Measurements from ENCODE around the gene LRRC2.
"Not testable (repeated sequence)": the region's sequence is repeated elsewhere in the genome, so short reads cannot be mapped to it uniquely, and the experiment has no call there.

The LRRC2 gene

GRCh38 chr3:46566040-46566641, at the start of gene LRRC2:
Gene LRRC2, minus strand, starts transcription at chr3:46566302. Its CDS starts 14,711 bp downstream, at chr3:46551591.
- DNase-seq = peak in 1 of 2 donors; percentile 26

DNA sequence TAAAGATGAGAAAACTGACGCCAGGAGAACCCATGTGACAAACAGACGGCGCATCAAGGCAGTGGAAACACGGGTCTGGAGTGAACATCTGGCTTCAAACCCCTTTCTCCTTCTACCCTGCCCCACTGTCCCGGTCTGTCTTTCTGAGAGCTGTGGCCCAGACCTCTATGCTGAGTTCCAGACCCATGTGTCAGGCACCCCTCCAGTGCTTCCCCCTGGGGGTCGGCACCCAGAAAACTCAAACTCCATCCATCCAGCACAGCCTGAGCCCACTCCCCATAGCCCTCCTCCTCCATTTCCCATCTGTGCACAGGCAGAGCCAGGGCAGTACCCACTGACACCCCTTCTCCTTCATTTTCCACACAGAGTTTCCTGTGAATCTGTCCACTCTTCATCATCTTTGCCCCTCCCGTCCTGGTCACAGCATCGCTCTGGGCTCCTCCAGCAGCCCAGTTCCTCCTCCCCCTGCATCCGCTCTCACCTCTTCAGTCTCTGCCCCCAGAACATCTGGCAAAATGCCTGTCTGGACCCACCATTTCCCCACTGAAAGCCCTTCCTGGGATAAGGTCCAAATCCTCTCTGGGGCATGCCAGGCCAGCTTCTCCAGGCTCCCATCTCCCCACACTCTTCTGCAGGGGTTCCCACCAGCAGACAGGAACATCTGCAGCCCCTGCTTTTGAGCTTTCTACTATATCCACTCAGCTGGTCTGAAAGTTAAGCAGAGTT, 49.1 kb upstream of the LRRC2 start:
- no peak for DNase-seq

DNA sequence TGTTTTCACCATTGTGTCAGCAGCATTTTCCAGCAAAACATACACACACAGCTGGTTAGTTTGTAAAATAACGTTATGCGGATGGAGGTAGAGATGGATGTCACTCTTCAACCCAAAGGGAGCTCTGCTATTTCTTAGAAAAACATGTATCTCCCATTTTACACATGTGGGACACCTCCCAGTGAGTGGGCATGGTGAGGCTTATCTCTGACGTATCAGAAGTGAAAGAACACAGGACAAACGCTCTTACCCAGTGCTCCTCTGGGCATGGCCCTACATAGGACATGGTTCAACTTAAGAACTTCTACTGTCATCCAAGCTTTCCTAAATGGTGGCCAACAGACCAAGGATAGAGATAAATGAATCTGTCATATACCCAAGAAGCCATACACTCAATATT, 48.3 kb upstream of the LRRC2 start:
- no peak for DNase-seq

DNA sequence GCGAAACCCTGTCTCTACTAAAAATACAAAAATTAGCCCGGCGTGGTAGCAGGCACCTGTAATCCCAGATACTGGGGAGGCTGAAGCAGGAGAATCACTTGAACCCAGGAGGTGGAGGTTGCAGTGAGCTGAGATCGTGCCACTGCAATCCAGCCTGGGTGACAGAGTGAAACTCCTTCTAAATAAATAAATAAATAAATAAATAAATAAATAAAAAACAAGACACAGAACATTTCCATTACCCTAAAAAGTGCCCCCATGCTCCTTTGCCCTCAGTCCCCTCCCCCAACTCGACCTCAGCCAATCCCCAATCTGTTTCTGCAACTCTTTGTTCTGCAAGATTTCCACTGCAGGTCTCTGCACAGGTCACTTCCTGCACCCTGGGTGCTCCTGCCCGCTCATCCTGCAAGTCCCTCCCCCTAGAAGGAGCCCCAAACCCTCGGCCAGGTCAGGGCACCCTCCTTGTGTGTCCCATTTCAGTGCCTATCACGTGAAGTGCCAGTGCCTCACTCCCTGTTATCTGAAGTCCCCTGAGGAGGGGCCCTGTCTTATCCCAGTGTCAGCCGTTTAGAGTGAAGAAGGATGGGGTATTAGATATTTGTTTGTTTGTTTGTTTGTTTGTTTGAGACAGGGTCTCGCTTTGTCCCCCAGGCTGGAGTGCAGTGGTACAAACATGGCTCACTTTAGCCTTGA, 47.4 kb upstream of the LRRC2 start:
- no peak for DNase-seq

GRCh38 chr3:46612324-46612723, 46.2 kb upstream of the LRRC2 start, which contains the start of gene FAM240A:
Gene FAM240A, plus strand, starts transcription at chr3:46612525. Its CDS starts 159 bp downstream, at chr3:46612684.
- DNase-seq = no peak

DNA sequence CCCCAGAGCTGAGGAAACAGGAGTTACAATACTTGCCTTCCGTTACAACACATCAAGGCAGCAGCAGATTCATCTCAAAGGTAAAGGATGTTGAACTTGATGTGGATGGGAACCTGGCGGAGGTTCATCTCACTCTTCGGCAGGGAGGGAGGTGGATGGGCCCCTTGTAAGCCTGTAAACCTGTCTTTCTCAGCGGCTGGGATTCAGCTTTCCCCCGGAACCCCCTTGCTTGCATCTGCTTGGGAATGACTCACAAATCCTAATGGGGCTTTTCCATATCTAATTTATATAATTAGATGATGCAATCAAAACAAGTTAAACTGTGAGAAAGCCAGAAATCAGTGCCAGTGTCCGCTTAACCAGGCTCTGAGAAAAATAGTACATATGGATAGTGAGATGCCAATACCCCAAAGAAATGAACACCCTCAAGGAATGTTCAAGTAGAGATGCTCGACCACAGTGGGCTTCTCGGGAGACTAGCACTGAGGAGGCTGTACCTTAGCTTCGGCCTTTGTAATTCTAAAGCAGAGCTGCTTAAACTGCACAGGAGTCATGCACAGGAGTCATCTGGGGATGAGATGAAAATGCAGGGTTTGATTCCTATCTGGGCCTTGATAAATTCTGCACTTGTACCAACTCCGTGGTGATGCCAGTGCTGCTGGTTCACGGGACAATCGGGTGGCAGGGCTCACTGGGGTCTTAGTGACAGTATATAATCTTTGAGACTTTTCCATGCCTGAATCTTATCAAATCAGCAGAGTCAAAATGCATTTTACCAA, 44.0 kb upstream of the LRRC2 start:
- DNase-seq = no peak

- DNase-seq = no peak
These were observed 43.2 kb upstream of the LRRC2 start for GRCh38 chr3:46609212-46609721.

DNA sequence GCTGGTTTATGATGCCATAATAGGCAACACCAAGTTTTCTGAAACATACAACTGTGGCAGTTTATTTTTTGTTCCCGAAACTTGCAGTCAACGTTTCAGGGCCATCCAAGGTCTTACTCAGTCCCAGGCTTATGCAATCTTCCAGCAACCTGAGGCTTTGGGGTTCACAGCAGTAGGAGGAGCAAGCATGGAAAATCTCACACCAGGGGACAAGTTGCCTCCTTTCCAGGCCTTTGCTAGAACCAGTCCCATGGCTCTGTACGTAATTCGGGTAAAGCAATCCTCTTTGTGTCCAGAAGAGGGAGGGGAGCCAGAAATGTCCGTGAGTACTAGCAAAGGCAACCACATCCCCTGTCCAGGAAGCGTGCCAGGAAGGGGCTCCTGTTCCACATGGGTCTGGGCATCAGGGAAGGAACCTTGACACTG, 41.5 kb upstream of the LRRC2 start:
- DNase-seq = no peak

- DNase-seq = no peak
These were observed 38.0 kb upstream of the LRRC2 start for GRCh38 chr3:46604127-46604526.

DNA sequence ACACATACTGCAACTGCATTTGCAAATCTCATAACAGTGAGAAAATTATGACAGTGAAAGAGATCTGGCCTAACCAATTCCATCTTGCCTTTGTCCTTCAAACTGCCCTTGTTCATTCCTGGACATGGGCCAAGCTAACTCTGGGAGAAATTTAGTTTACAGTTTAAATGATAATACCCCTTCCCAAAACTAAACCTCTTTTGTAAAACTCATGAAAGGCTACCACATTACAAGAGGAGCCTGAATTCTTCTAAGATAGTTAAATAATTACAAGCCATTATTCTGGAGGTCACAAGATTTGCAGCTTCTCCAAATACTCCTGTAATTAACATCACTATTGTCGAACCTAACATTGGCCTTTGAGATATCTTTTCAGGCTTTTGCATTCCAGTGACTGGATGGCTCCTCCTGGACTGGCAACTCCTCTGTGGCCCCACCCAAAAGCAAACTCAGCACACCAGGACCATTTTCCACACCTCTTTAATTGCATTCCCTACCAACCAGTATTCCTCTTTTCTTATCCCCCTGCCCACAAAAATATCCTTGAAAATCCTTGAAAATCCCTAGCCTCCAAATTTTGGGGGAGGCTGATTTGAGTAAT, 37.4 kb upstream of the LRRC2 start:
- no peak for DNase-seq

GRCh38 chr3:46599590-46599989, 33.5 kb upstream of the LRRC2 start:
- no peak for DNase-seq

- no peak for DNase-seq
These were observed 29.8 kb upstream of the LRRC2 start for GRCh38 chr3:46595819-46596314.

GRCh38 chr3:46594723-46595122, 28.6 kb upstream of the LRRC2 start:
- DNase-seq = no peak

DNA sequence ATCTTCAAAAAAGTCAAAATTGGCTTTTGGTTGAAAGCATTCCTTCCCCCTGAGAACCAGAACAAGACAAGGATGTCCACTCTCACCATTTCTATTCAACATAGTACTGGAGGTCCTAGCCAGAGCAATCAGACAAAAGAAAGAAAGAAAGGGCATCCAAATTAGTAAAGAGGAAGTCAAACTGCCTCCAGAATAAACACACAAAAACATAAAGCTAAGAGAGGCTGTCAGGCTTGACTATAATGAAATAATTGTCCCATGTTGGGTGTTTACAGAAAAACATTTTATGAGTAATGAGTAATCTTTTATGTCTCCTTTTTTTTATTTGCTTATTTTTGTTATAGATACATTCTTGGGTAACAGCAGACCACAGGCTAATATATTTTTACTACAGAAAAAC, 27.9 kb upstream of the LRRC2 start:
- DNase-seq = no peak

DNA sequence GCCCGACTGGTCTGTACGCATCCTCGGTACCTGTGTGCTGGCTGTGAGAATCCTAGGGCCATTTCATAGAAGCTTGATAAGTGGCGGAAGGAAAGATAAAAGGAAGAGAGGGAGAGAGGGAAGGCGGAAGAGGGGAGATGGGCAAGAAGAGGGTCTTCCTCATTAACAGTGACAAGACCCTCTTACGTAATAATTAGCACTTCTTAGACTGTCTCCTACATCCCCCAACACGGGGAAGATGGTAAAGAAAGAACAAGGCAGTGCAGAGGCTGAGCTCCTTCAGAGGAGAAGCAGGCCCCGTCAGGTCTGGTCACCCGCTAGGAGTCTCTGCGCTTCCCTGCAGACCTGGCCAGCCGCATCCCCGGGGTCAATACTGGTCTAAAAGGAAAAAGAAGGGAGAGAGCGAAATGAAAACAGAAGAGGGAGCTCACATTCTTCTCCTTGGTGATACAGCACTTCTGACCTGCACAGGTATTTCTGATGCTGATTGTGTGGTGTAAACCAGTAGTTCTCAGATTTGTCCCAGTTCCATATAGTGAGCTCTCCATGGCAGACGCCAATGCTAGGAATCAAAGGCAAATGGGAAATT, 27.3 kb upstream of the LRRC2 start:
- DNase-seq = no peak

DNA sequence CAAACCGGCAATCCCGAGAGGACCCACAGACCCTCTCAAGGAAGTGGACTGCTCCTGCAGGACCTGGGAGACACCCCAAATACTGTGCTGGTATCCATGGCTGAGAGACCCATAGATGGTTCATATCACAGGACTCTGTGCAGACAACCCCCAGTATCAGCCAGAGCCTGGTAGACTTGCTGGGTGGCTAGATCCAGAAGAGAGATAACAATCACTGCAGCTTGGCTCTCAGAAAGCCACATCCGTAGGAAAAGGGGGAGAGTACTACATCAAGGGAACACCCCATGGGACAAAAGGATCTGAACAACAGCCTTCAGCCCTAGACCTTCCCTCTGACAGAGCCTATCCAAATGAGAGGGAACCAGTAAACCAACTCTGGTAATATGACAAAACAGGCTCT, 21.2 kb upstream of the LRRC2 start:
- not testable (repeated sequence) for DNase-seq

DNA sequence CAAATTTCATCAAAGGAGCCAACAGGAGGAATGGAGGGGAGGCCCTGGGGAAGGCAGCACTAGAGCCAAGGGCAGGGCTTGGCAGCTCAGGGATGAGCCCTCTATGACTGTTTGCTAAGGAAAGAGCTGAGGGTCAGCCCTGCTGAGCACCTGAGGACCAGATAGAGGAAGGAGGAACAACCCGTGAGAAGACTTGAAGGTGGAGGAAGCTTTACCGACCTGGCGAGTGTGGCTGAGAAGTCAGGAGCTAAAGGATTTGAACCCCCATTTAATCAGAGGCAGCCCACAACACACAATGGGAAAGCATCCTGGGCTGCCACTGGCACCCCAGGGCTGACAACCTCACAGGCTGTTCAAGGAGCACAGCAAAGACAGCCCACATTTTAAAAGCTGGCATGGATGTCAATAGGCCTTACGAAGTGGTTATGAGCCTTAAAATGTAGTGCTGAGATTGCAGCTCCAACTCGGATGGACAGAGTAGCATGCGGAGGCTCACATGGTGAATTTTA, 20.7 kb upstream of the LRRC2 start:
- no peak for DNase-seq

DNA sequence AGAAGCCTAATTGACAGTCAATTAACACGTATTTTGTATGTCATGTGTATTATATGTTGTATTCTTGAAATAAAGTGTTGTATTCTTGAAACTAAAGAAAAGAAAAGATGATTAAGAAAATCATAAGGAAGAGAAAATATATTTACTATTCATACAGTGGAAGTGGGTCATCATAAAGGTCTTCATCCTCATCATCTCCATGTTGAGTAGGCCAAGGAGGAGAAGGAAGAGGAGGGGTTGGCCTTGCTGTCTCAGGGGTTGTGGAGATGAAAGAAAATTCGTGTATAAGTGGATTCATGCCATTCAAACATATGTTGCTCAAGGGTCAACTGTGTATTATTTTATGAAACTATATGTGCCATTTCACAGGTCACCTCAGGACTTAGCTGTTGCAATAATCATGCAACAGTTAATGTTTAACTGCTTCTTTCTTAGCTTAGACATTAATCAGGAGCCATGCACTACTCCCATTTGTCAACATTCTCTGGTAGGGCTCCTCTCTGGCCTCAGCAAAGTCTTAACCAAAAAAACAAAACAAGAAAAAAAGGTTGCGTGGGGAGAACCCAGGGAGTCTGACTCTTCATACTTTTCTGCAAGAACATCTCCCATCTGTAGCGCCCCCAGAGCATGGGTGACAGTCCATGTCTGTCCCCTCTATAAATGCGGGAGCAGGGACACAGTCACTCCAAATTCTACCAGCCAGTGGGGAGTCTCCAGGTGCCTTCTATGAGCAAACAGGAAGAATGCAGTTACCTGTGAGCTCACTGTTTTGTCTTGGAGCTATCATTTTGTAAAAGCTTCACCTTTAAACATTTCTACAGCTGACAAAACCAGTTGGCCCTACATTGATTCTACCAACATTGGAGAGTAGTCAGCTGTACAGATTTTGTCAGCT, 19.9 kb upstream of the LRRC2 start:
- DNase-seq = no peak

DNA sequence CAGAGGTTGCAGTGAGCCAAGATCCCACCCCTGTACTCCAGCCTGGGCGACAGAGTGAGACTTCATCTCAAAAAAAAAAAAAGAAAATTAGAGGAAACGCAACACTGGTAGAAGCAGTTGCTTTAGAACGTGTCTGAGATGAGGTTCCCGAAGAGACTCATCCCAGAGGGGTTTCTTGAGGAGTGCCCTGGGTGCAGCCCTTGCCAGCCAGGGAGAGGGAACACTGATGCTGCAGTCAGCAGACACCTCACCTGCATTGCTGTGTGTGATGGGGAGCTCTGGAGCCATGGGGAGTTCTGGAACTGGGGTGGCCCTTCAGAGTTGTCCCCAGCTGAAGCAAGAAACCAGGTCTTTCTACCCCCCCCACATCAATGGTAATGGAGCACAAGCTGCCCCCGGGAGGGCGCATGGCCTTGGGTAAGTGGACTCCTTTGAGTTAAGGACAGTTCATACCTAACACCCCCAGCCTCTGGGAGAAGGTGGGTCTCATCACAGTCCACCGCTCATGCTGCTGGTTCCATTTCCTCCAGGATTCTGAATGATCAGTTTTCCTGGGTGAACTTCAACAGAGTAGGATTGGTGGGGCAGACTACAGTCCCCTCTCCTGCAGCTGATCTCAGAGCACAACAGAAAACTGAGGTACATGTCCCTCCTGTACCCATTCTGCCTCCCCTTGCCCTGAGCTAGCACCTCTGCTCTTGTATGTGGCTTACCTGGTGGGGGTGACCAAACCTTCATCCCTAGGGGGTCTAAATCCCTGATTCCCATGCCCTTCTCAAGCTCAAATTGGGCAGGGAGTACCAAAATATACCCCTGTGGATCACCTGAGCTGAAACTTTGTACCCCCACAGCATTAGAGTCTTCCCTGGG, 18.7 kb upstream of the LRRC2 start:
- DNase-seq = no peak

- no peak for DNase-seq
These were observed 14.6 kb upstream of the LRRC2 start for GRCh38 chr3:46580675-46581074.
